RWPE1 (cell line): ENCODE results near the gene ZBTB7C.
A peak's percentile ranks its signal among the peaks of the same experiment; 100 is the strongest.

ENCODE experiments used
- CTCF ChIA-PET: fragments of 350-600 bp; sonication (Branson Sonifier 250); formaldehyde crosslinking; extraction: SDS; loops from one replicate; lab custom pipeline; 2021; lab: Yijun Ruan, JAX
- POLR2A ChIA-PET: fragments of 400-600 bp; formaldehyde crosslinking; extraction: SDS; loops from one replicate; lab custom pipeline; 2020; ENCODE audit warnings: antibody characterized with exemption; ENCODE audit not compliant: low non-redundant PET; lab: Yijun Ruan, JAX
- DNase-seq: peaks from one replicate; pipeline ENCODE4 v3.0.0; 2012; ENCODE audit warnings: low spot score
- H3K27ac ChIP-seq: fragments of 450-650 bp; 2 replicates; pipeline ENCODE4 v1.5.1; 2017
- TF ChIP-seq, protein P1 (sequence below): fragments of 450-650 bp; conservative IDR thresholded peaks from 2 replicates; pipeline ENCODE4 v1.5.1; 2017; ENCODE audit warnings: low read depth, mild to moderate bottlenecking

ZBTB7C gene

DNA sequence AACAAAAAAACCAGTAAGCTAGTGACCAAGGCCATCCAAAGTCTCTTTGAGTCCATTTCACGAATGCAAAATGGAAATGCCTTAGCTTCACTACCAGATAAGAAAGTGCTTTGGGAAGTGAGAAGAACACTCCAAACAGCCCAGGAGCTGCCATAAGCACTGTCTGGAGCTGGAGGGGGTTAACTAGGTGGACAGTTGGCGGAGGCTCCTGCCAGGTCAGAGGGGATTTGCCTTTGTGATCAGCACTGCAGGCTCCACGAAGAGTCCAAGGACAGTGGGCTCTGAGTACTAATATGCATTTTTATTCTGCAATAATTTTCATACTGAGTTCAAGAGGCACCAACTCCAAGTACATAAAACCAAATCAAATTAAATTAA is 245.5 kb downstream of the ZBTB7C start:
- TF ChIP-seq, protein P1, sequence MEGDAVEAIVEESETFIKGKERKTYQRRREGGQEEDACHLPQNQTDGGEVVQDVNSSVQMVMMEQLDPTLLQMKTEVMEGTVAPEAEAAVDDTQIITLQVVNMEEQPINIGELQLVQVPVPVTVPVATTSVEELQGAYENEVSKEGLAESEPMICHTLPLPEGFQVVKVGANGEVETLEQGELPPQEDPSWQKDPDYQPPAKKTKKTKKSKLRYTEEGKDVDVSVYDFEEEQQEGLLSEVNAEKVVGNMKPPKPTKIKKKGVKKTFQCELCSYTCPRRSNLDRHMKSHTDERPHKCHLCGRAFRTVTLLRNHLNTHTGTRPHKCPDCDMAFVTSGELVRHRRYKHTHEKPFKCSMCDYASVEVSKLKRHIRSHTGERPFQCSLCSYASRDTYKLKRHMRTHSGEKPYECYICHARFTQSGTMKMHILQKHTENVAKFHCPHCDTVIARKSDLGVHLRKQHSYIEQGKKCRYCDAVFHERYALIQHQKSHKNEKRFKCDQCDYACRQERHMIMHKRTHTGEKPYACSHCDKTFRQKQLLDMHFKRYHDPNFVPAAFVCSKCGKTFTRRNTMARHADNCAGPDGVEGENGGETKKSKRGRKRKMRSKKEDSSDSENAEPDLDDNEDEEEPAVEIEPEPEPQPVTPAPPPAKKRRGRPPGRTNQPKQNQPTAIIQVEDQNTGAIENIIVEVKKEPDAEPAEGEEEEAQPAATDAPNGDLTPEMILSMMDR = no peak
- H3K27ac ChIP-seq = no peak overlapping the region
- DNase-seq = no peak
- CTCF ChIA-PET = no interaction called here
- POLR2A ChIA-PET = no interaction called here

DNA sequence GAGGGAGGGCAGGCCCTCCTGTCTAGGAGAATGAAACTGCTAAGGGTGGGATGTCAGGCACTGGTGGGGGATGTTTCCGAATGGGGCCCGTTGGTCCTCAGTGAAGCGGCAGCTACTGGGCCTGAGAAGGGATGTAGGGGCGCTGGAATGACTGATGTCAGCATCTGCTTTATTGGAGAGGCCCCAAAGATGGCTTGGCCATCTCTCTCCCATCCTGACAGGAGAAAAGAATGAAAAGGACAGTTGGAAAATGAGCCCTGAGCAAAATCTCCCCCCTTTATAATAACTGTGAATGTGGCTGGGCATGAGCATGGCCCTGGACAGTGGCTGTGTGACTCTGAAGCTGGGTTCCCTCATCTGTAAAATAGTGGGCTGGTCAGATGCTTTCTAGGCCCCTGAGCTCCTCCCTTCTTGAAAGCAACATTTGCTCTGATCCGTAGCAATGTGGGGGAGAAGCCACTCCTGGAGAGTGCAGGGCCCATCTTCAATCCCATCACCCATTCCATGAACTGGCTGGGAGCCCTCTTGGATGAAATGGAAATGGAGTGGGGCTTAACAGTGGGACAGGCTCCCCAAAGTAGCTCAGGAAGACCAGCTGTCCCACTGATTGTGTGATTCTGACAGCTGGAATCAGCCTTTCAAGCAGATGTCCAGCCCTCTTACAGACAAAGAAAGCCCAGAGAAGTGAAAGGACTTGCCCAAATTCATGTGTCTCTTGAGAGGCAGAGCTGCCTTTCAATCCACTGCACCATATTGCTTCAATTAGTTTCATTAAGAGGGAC is 246.0 kb downstream of the ZBTB7C start:
- H3K27ac ChIP-seq = peak overlapping the region; percentile 96
- ChIA-PET POLR2A (no interaction called here), CTCF (no interaction called here)
- DNase-seq = no peak
- TF ChIP-seq, protein P1 = no peak

DNA sequence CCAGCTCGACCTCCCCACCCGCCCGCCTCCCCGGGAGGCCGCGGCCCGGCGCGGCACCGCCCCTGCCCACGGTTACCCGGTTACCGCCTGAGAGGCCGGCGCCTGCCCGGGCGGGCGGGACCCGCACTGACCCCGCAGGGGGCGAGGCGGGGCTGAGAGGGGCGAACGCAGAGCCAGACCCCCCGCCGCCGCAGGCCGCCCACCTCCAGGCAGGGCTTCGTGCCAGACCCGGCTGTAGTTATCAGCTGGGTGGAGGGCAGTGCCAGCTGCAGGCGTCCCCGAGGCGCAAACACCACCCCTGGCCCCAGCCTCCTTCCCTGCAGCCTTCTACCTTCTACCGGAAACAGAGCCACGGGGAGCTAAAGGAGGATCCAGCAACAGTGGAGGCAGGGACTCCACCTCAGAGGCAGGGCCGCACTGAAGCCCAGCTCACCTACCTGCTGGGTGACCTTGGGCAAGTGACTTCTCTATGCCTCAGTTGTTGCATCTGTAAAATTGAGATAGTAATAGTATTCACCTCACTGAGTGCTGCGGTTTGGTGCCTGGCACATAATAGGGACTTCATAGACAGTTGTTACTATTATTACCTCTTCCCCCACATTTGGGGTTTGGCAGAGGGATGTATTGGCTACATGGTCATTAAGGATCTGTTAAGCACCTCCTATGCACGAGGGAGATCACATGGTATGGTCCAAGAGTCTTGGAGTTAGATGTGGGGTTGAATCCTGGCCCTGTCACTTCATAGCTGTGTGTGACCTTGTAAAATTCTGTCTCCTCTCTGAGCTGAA is 247.1 kb downstream of the ZBTB7C start:
- ChIA-PET POLR2A (interaction anchor here (0.5 kb wide), 1 partner anchor 105 kb away, joined by 3 read pairs; no protein-coding TSS in a partner anchor), CTCF (no interaction called here)
- H3K27ac ChIP-seq = peak overlapping the region; percentile 96
- DNase-seq = no peak
- TF ChIP-seq, protein P1 = no peak

DNA sequence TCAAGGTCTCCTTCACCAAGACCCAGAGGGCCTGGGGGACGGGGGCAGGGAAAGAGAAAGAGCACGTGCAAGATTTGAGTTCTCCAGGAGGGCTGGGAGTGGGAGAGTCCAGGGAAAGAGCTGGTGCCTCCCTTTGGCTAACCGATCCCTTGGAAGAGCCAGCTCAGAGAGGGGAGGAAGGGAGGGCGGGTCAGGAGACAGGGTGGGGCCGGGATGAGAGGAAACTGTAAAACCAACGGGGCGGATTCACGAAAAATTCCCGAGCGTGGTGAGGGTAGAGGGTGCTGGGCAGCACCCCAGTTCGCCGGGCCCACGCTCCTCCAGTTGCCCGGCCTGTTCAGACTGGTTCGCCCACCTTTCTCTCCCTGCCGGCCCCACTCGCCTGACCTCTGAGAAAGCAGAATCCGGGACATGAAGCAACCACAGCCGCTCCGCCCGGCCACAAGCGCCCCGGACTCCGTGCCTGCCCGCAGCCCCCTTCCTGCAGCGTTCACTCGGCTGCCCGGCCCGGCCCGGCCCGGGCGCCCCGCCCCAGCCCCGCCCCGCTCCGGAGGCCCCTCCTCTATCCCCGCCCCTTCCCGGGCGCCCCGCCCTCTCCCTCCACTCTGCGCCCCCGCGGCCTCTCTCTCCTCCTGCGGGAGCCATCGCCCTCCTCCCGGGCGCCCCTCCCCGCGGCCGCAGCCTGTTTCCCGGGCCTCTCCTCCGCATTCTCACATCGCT is 247.8 kb downstream of the ZBTB7C start:
- ChIA-PET CTCF (interaction anchor here (1.2 kb wide), 1 partner anchor 27 kb away, joined by 4 read pairs; no protein-coding TSS in a partner anchor), POLR2A (interaction anchor here (0.6 kb wide), 2 partner anchors 130 to 135 kb away, joined by 4 to 5 read pairs; no protein-coding TSS in a partner anchor)
- peak overlapping the region; percentile 96 for H3K27ac ChIP-seq
- peak; percentile 64 for DNase-seq
- TF ChIP-seq, protein P1 = no peak

DNA sequence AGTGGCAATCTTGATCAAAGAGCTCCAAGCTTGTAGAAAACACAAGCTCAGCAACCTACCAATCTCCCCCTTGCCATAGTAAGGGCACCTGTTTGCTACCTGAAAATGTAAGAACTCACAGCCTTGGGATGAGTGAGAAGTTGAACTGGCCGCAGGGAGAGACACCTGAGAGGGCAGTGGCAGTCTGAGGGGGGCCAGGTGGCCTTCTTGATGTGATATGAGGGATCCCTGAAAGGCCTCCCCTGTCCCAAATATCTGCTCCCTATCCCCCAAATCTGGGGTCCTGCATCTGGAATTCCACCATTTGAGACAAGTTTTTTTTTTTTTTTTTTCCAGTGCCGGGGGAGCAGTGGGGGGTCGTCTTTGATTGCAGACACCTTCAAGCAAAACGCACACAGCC is 248.6 kb downstream of the ZBTB7C start:
- DNase-seq = no peak
- H3K27ac ChIP-seq = peak overlapping the region; percentile 96
- CTCF ChIA-PET = interaction anchor here (1.1 to 1.2 kb wide), 2 partner anchors 26 to 132 kb away, joined by 3 to 4 read pairs; no protein-coding TSS in a partner anchor
- TF ChIP-seq, protein P1 = no peak
- POLR2A ChIA-PET = interaction anchor here (0.6 kb wide), 2 partner anchors 129 to 134 kb away, joined by 4 to 5 read pairs; no protein-coding TSS in a partner anchor

DNA sequence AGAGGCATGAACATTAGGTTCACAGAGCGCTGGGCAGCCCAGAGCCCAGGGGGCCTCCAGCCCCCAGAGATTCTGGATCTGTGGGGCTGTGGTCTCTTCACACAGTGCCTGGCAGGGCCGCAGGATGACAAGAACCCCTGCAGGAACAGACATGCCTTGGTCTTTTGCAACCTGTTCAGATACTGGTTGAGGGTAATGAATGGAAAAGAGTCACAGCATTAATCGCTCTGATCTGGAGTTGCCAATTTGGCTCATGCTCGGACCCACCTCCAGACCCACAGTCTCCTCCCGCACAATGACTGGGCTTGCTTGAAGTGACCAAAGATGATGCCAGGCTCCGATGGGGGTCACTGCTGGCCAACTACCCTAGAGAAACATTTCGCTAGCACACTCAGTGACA is 249.4 kb downstream of the ZBTB7C start:
- POLR2A ChIA-PET = no interaction called here
- DNase-seq = no peak
- peak overlapping the region; percentile 96 for H3K27ac ChIP-seq
- TF ChIP-seq, protein P1 = no peak
- CTCF ChIA-PET = interaction anchor here (1.1 kb wide), 1 partner anchor 131 kb away, joined by 3 read pairs; no protein-coding TSS in a partner anchor
